SK-N-SH (cell line): ENCODE results near the gene HIPK2. TPM values are rescaled to one million over a fixed set of nuclear protein-coding genes. Genes with fewer than 3 reads are reported as not detected.

Source experiments
- CTCF ChIA-PET: fragments of 300-600, 350-600 bp; formaldehyde crosslinking; extraction: SDS; loops from one replicate; lab custom pipeline; 2021; lab: Yijun Ruan, JAX
- POLR2A ChIA-PET: fragments of 350-600 bp; sonication (Branson Sonifier 250); formaldehyde crosslinking; extraction: SDS; loops from one replicate; lab custom pipeline; 2020; ENCODE audit warnings: antibody characterized with exemption, inconsistent platforms; lab: Yijun Ruan, JAX
- DNase-seq: peaks from one replicate; pipeline ENCODE4 v3.0.0; 2012
- H2AFZ ChIP-seq: fragments of 200-600 bp; sonication (generic); 2 replicates; pipeline ENCODE4 v1.8.1; 2016; ENCODE audit warnings: antibody characterized with exemption, mild to moderate bottlenecking, low read depth
- H3F3A ChIP-seq: fragments of 200-600 bp; sonication (generic); replicated peaks from 2 replicates; pipeline ENCODE3; 2016; ENCODE audit warnings: antibody characterized with exemption, mild to moderate bottlenecking; ENCODE audit not compliant: insufficient read depth
- H3K27ac ChIP-seq, 2 experiments: fragments of 200-500 bp in 1 of 2; fragments of 200-600 bp in 1 of 2; sonication (Bioruptor generic) in 1 of 2; sonication (generic), shearing (Covaris generic) in 1 of 2; 2 replicates each; pipeline versions ENCODE4 v1.5.1 to v1.6.1; 2014 to 2016; ENCODE audit warnings: low read depth in 2 of 2, inconsistent platforms in 1 of 2, low read length in 1 of 2, mild to moderate bottlenecking in 1 of 2, mixed read lengths in 1 of 2
- H3K27me3 ChIP-seq: fragments of 200-600 bp; sonication (generic), shearing (Covaris generic); 2 replicates; pipeline ENCODE4 v1.6.1; 2016; ENCODE audit warnings: mixed run types; ENCODE audit not compliant: insufficient read depth
- H3K36me3 ChIP-seq, 2 experiments: fragments of 200-500 bp in 1 of 2; fragments of 200-600 bp in 1 of 2; sonication (Bioruptor generic) in 1 of 2; sonication (generic) in 1 of 2; replicated peaks in 1 of 2; 2 replicates each; pipeline versions ENCODE3 to v1.5.1; 2014 to 2016; ENCODE audit warnings: low read length in 1 of 2, mild to moderate bottlenecking in 1 of 2; ENCODE audit not compliant: insufficient read depth in 2 of 2, control insufficient read depth in 1 of 2
- H3K4me1 ChIP-seq, 2 experiments: fragments of 200-500 bp in 1 of 2; fragments of 200-600 bp in 1 of 2; sonication (Bioruptor generic) in 1 of 2; sonication (generic), shearing (Covaris generic) in 1 of 2; 2 replicates each; pipeline versions ENCODE4 v1.5.1 to v1.6.1; 2014 to 2016; ENCODE audit warnings: low read depth in 1 of 2, low read length in 1 of 2, mixed run types in 1 of 2; ENCODE audit not compliant: insufficient read depth in 2 of 2, control insufficient read depth in 1 of 2
- H3K4me2 ChIP-seq: fragments of 200-600 bp; sonication (generic), shearing (Covaris generic); 2 replicates; pipeline ENCODE4 v1.6.1; 2017; ENCODE audit warnings: mixed run types
- H3K4me3 ChIP-seq, 2 experiments: fragments of 200-500 bp in 1 of 2; fragments of 200-600 bp in 1 of 2; sonication (Bioruptor generic) in 1 of 2; sonication (generic), shearing (Covaris generic) in 1 of 2; 2 replicates each; pipeline versions ENCODE4 v1.5.1 to v1.8.1; 2014 to 2016; ENCODE audit warnings: low read depth in 2 of 2, inconsistent platforms in 1 of 2, low read length in 1 of 2, mild to moderate bottlenecking in 1 of 2, mixed read lengths in 1 of 2, moderate library complexity in 1 of 2
- H3K79me2 ChIP-seq: fragments of 200-600 bp; sonication (generic); 2 replicates; pipeline ENCODE4 v1.8.1; 2017; ENCODE audit warnings: mild to moderate bottlenecking; ENCODE audit not compliant: insufficient read depth
- H3K9ac ChIP-seq: fragments of 200-600 bp; sonication (generic); 2 replicates; pipeline ENCODE4 v1.6.1; 2017; ENCODE audit warnings: mixed run types
- H3K9me2 ChIP-seq: fragments of 200-600 bp; sonication (generic); 2 replicates; pipeline ENCODE4 v1.6.1; 2017; ENCODE audit warnings: mixed run types
- H3K9me3 ChIP-seq: fragments of 200-600 bp; sonication (generic); 2 replicates; pipeline ENCODE4 v1.6.1; 2017; ENCODE audit warnings: mixed run types, mild to moderate bottlenecking, moderate library complexity
- H4K20me1 ChIP-seq: fragments of 200-600 bp; sonication (generic); 2 replicates; pipeline ENCODE4 v1.6.1; 2017; ENCODE audit warnings: mild to moderate bottlenecking, mixed run types; ENCODE audit not compliant: insufficient read depth
- EZH2phosphoT487 ChIP-seq: fragments of 200-600 bp; sonication (generic); IDR thresholded peaks from 2 replicates; pipeline ENCODE4 v1.6.1; 2017; ENCODE audit warnings: low read depth, mixed run types, mild to moderate bottlenecking, antibody characterized with exemption, moderate library complexity, borderline replicate concordance
- MXI1 ChIP-seq: IDR thresholded peaks from 2 replicates; pipeline ENCODE4 v1.6.1; 2012; ENCODE audit warnings: mild to moderate bottlenecking, low read depth, low read length, improper control_type of control experiment
- POLR2AphosphoS5 ChIP-seq: IDR thresholded peaks from 2 replicates; pipeline ENCODE4 v1.6.1; 2012; ENCODE audit warnings: low read depth, low read length
- RCOR1 ChIP-seq: fragments of 150-350 bp; IDR thresholded peaks from 2 replicates; pipeline ENCODE4 v1.6.1; 2017; ENCODE audit warnings: antibody characterized with exemption, low read length
- TAF1 ChIP-seq: IDR thresholded peaks from 2 replicates; pipeline ENCODE4 v1.6.1; 2012; ENCODE audit warnings: low read depth, mild to moderate bottlenecking, low read length, moderate library complexity, borderline replicate concordance
- WGBS: methylation state at CpG from one replicate; pipeline ENCODE4 v1.1.6; 2017; ENCODE audit warnings: low lambda C conversion rate; 5-methylcytosine and 5-hydroxymethylcytosine counted together
- polyA plus RNA-seq, 3 experiments: library from polyadenylated mRNA; depleted of rRNA; stranded (reverse); fragments of >200 nt; gene quantifications; 2 replicates each; pipeline ENCODE4 v1.2.3, GENCODE V29; 2012
- TF ChIP-seq, protein P1 (sequence below): IDR thresholded peaks from 2 replicates; pipeline ENCODE4 v1.6.1; 2012; ENCODE audit warnings: mild to moderate bottlenecking, low read depth, low read length, moderate library complexity
- TF ChIP-seq, protein P2 (sequence below): fragments of 150-350 bp; IDR thresholded peaks from 2 replicates; pipeline ENCODE4 v1.6.1; 2017; ENCODE audit warnings: antibody characterized with exemption, low read length, low read depth, borderline replicate concordance

The HIPK2 gene
- polyA plus RNA-seq, 1 of the 3 experiments (the other 2 are of a cell fraction), result 14.2 TPM

DNA sequence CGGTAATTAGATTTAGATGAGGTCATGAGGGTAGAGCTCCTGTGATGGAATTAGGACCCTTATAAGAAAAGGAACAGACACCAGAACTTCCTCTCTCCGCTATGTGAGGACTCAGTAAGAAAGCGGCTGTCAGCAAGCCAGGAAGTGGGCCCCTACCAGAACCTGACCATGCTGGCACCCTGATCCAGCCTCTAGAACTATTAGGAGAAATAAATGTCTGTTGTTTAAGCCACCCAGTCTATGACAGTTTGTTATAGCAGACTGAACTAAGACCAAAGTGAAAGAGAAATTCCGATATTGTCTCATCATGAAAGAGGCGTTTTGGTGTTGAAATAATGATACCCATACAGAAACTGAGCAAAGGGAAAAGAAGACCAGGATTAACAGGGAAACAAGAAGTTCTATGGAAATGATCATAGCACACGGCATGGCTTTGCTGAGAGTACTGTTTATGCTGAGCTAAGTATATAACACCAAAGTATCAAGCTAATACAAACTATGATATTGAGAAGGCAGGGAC is 245.1 kb downstream of the HIPK2 start (continued):
- TF ChIP-seq, protein P1, sequence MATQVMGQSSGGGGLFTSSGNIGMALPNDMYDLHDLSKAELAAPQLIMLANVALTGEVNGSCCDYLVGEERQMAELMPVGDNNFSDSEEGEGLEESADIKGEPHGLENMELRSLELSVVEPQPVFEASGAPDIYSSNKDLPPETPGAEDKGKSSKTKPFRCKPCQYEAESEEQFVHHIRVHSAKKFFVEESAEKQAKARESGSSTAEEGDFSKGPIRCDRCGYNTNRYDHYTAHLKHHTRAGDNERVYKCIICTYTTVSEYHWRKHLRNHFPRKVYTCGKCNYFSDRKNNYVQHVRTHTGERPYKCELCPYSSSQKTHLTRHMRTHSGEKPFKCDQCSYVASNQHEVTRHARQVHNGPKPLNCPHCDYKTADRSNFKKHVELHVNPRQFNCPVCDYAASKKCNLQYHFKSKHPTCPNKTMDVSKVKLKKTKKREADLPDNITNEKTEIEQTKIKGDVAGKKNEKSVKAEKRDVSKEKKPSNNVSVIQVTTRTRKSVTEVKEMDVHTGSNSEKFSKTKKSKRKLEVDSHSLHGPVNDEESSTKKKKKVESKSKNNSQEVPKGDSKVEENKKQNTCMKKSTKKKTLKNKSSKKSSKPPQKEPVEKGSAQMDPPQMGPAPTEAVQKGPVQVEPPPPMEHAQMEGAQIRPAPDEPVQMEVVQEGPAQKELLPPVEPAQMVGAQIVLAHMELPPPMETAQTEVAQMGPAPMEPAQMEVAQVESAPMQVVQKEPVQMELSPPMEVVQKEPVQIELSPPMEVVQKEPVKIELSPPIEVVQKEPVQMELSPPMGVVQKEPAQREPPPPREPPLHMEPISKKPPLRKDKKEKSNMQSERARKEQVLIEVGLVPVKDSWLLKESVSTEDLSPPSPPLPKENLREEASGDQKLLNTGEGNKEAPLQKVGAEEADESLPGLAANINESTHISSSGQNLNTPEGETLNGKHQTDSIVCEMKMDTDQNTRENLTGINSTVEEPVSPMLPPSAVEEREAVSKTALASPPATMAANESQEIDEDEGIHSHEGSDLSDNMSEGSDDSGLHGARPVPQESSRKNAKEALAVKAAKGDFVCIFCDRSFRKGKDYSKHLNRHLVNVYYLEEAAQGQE, result no peak
- TF ChIP-seq, all 33 proteins: peak for 0

DNA sequence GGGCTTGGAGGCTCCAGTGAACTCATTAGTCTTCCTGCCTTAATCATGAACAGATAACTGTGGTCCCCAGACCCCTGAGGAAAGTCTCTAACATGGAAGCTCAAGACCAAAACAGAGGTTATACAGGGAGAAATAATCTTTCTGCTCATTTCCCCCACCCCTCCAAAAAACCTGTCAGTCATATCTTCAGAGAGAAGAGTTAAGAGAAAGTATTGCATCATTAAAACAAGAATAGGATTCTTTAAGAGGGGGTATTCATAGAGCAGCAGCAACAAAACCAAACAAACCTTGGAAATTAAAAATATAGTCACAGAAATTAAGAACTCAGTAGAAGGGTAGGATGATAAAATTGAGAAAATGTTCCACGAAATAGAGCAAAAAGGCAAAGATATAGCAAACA is 246.7 kb downstream of the HIPK2 start:
- H3K4me1 ChIP-seq, result 0 out of 4 replicates have a peak, but pooled peaks cover 0 to 5% of the 10 kb centered on the region in 2 experiments
- DNase-seq, result no peak
- H3K79me2 ChIP-seq, result no peaks in the 10 kb centered on the region
- no peak overlapping the region for H3K27ac ChIP-seq
- H3K36me3 ChIP-seq, result no peaks in the 10 kb centered on the region
- H3K27me3 ChIP-seq, result peaks cover 19% of the 10 kb centered on the region
- no peaks in the 10 kb centered on the region for H3K9me2 ChIP-seq
- H3F3A ChIP-seq, result no peaks in the 10 kb centered on the region
- ChIA-PET CTCF (no interaction called here), POLR2A (interaction anchor here (0.9 kb wide), 1 partner anchor 52 kb away, joined by 3 read pairs; no protein-coding TSS in a partner anchor)
- no peak overlapping the region for H3K9ac ChIP-seq
- H3K4me2 ChIP-seq, result no peak overlapping the region
- H3K9me3 ChIP-seq, result no peaks in the 10 kb centered on the region
- H3K4me3 ChIP-seq, result no peak overlapping the region
- no peak overlapping the region for H2AFZ ChIP-seq
- WGBS, result 12% methylated on average over 1 of the region's 1 CpG
- no peaks in the 10 kb centered on the region for H4K20me1 ChIP-seq
- no peak for TF ChIP-seq POLR2AphosphoS5
- TF ChIP-seq TAF1, result no peak
- no peak for TF ChIP-seq EZH2phosphoT487
- no peak for TF ChIP-seq MXI1
- TF ChIP-seq, protein P2, sequence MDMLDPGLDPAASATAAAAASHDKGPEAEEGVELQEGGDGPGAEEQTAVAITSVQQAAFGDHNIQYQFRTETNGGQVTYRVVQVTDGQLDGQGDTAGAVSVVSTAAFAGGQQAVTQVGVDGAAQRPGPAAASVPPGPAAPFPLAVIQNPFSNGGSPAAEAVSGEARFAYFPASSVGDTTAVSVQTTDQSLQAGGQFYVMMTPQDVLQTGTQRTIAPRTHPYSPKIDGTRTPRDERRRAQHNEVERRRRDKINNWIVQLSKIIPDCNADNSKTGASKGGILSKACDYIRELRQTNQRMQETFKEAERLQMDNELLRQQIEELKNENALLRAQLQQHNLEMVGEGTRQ, result no peak
- no peak for TF ChIP-seq RCOR1
